GM20431 (cell line): Measurements from ENCODE around the gene BCL7A.
"Not testable (repeated sequence)": the region's sequence is repeated elsewhere in the genome, so short reads cannot be mapped to it uniquely, and the experiment has no call there.

Experiments used
- in situ Hi-C: fragments of 300-500 bp; cut with MseI, MboI; formaldehyde crosslinking; loops from one replicate; pipeline ENCODE4 v1.15.0; 2020; ENCODE audit warnings: low sequenced_read_pairs; ENCODE audit not compliant: unreplicated experiment

BCL7A gene

GRCh38 chr12:122088179-122088810 lies 66.6 kb downstream of the BCL7A start:
- in situ Hi-C loops: no loop called here

- in situ Hi-C loops: no loop called here
Observed at GRCh38 chr12:122089077-122089476, 67.4 kb downstream of the BCL7A start.

- in situ Hi-C loops: no loop called here
Observed at GRCh38 chr12:122090759-122091515, 69.3 kb downstream of the BCL7A start.

GRCh38 chr12:122093098-122093883 lies 71.6 kb downstream of the BCL7A start:
- in situ Hi-C loops: no loop called here

GRCh38 chr12:122094137-122094734 lies 72.6 kb downstream of the BCL7A start:
- in situ Hi-C loops: no loop called here

- in situ Hi-C loops: no loop called here
Observed at GRCh38 chr12:122094735-122095631, 73.3 kb downstream of the BCL7A start.

- in situ Hi-C loops: no loop called here
Observed at GRCh38 chr12:122096014-122096413, 74.3 kb downstream of the BCL7A start.

GRCh38 chr12:122096591-122097149 lies 75.0 kb downstream of the BCL7A start:
- in situ Hi-C loops: no loop called here

- in situ Hi-C loops: no loop called here
Observed at GRCh38 chr12:122097584-122097926, 75.9 kb downstream of the BCL7A start.

- in situ Hi-C loops: no loop called here
Observed at GRCh38 chr12:122097927-122098756, 76.5 kb downstream of the BCL7A start.

- in situ Hi-C loops: no loop called here
Observed at GRCh38 chr12:122099280-122099749, 77.6 kb downstream of the BCL7A start.

- in situ Hi-C loops: no loop called here
Observed at GRCh38 chr12:122099856-122100255, 78.2 kb downstream of the BCL7A start.

- in situ Hi-C loops: no loop called here
Observed at GRCh38 chr12:122100568-122100967, 78.9 kb downstream of the BCL7A start.

GRCh38 chr12:122102331-122102730 lies 80.6 kb downstream of the BCL7A start:
- in situ Hi-C loops: no loop called here

- in situ Hi-C loops: no loop called here
Observed at GRCh38 chr12:122104844-122105243, 83.2 kb downstream of the BCL7A start.

GRCh38 chr12:122105496-122105895 lies 83.8 kb downstream of the BCL7A start:
- in situ Hi-C loops: not testable (repeated sequence)

- in situ Hi-C loops: no loop called here
Observed at GRCh38 chr12:122106843-122107242, 85.2 kb downstream of the BCL7A start.

- in situ Hi-C loops: no loop called here
Observed at GRCh38 chr12:122107261-122107660, 85.6 kb downstream of the BCL7A start.
